T-helper 17 cell (primary cell): ENCODE measurements around the gene TBC1D22A. TPM values are rescaled to one million over a fixed set of nuclear protein-coding genes. Genes with fewer than 3 reads are reported as not detected.

Experiments
- ATAC-seq: fragments of 150-1000 bp; cut with Tn5 transposase; 2 replicates; pipeline ENCODE4 v1.10.0; 2021; ENCODE audit warnings: mild to moderate bottlenecking, moderate library complexity
- DNase-seq, 3 donors: peaks; one replicate each; pipeline versions ENCODE4 v3.0.0 to v3.0.0-alpha.2; 2020 to 2021
- H3K9me3 ChIP-seq: one replicate; pipeline ENCODE4 v1.7.0; 2013; ENCODE audit warnings: low read length, mild to moderate bottlenecking; ENCODE audit not compliant: control insufficient read depth, poor library complexity, severe bottlenecking
- H3K27ac Mint-ChIP-seq: one replicate; pipeline ENCODE4 v1.8.0; 2022; ENCODE audit warnings: mild to moderate bottlenecking, moderate library complexity, mixed read lengths
- H3K27me3 Mint-ChIP-seq: one replicate; pipeline ENCODE4 v1.8.0; 2022; ENCODE audit warnings: mixed read lengths
- H3K36me3 Mint-ChIP-seq: one replicate; pipeline ENCODE4 v1.8.0; 2022; ENCODE audit warnings: low read depth, mixed read lengths
- H3K4me1 Mint-ChIP-seq: one replicate; pipeline ENCODE4 v1.8.0; 2022; ENCODE audit warnings: mild to moderate bottlenecking, mixed read lengths
- H3K4me3 Mint-ChIP-seq: one replicate; pipeline ENCODE4 v1.8.0; 2022; ENCODE audit warnings: mild to moderate bottlenecking, moderate library complexity, mixed read lengths
- total RNA-seq, 4 donors: library from RNA in 2 of 4; stranded (reverse) in 2 of 4; gene quantifications; one replicate each; pipeline ENCODE4 v1.2.3 and lab custom pipeline; 2022 to 2026

TBC1D22A gene
- total RNA-seq, 2 donors from 2014 or later: 42.1 to 43.8 TPM

DNA sequence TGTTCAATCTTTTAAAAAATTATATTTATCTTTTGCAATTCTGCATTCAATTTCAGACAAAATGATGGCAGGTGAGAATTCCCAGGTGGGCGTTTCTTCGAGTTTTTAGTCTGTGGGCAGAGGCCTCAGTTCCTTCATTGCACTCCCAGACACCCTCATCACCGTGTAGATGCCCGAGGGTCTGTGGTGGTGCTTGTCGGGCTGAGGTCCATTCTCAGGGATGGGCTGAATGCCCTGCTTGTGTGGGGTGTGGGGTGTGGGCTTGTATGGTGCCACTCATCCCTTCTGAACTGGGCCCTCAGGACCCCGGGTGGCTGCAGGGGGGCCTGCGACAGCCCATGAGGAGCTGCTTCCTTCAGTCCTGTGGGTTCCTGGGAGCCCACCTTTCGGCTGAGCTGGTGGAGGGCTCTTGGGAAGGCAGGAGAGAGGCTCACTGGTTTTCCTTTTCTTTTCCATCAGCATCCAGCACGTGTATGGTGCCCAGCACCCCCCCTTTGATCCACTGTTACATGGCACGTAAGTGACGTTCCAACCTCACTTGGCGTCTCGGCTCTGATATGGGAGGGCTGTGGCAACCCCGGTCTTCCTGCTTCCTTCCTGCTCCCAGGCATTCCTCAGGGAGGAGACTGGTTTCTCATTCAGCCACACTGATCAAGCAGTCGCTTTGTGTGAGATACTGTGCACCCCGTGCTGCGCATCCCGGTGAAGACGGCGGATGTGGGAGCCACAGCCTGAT lies 29.8 kb downstream of the TBC1D22A start:
- H3K4me1 Mint-ChIP-seq: peaks cover 26% of the 10 kb centered on the region
- H3K36me3 Mint-ChIP-seq: no peaks in the 10 kb centered on the region
- DNase-seq: no peak
- no peak for ATAC-seq
- no peaks in the 10 kb centered on the region for H3K27me3 Mint-ChIP-seq
- peak overlapping the region; percentile 19 for H3K4me3 Mint-ChIP-seq
- H3K9me3 ChIP-seq: no peaks in the 10 kb centered on the region
- H3K27ac Mint-ChIP-seq: peak overlapping the region; percentile 98

DNA sequence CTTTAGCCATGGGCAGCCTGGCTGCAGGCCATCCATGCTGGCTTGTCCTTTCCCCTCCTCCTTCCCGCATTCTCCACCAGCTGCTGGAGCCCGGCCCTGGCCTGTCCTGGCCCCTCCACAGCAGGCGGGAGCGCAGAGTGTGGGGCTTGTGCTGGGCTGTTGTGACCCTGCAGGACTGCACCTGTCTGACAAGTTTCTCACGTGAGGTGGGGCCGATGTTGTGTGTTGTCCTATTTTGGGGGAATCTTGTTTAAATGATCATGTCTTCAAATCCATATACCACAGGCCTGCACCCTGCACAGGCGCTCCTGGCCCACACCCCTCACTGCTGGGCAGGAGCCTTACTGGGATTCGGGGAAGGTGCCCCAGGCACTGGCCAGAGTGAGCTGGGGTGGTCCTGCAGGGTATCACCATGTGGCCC lies 30.4 kb downstream of the TBC1D22A start:
- Mint-ChIP-seq H3K4me3 (no peak overlapping the region), H3K27ac (peak overlapping the region; percentile 98), H3K36me3 (no peaks in the 10 kb centered on the region), H3K4me1 (peaks cover 21% of the 10 kb centered on the region), H3K27me3 (no peaks in the 10 kb centered on the region)
- DNase-seq (no peak), ATAC-seq (no peak)
- H3K9me3 ChIP-seq: no peaks in the 10 kb centered on the region

DNA sequence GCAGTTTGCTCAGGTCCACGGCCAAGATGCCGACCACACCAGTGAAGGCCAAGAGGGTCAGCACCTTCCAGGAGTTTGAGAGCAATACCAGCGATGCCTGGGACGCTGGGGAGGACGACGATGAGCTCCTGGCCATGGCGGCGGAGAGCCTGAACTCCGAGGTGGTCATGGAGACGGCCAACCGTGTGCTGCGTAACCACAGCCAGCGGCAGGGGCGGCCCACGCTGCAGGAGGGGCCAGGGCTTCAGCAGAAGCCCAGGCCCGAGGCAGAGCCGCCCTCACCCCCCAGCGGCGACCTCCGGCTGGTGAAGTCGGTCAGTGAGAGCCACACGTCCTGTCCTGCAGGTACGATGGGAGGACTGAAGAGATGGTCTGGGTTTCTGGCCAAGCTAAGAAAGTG lies 31.0 kb downstream of the TBC1D22A start:
- no peak for ATAC-seq
- Mint-ChIP-seq H3K36me3 (peaks cover 1% of the 10 kb centered on the region), H3K27ac (peak overlapping the region; percentile 98), H3K4me3 (no peak overlapping the region), H3K27me3 (no peaks in the 10 kb centered on the region), H3K4me1 (peaks cover 18% of the 10 kb centered on the region)
- DNase-seq: no peak
- no peaks in the 10 kb centered on the region for H3K9me3 ChIP-seq

DNA sequence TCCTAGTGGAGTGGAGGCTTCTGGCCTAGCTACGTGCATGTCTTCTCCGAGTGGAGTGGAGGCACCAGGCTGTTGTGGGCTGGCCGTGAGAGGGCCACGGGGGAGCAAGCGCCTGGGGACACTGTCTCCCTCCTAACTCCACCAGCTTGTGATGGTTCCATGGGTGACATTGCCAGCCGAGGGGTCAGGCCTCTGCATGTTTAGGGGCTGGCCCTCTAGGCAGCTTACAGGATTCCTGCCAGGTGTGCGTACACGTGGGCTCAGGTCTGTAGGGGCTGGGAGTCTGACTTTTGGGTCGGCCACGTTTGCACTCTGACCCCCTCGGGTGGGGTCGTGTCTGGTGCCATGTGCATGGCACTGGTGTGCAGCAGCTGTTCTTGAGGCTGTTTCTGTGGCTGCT lies 31.6 kb downstream of the TBC1D22A start:
- H3K4me3 Mint-ChIP-seq: no peak overlapping the region
- no peak for ATAC-seq
- H3K36me3 Mint-ChIP-seq: peaks cover 2% of the 10 kb centered on the region
- no peaks in the 10 kb centered on the region for H3K9me3 ChIP-seq
- no peak for DNase-seq
- H3K27ac Mint-ChIP-seq: peak overlapping the region; percentile 98
- peaks cover 19% of the 10 kb centered on the region for H3K4me1 Mint-ChIP-seq
- H3K27me3 Mint-ChIP-seq: no peaks in the 10 kb centered on the region

DNA sequence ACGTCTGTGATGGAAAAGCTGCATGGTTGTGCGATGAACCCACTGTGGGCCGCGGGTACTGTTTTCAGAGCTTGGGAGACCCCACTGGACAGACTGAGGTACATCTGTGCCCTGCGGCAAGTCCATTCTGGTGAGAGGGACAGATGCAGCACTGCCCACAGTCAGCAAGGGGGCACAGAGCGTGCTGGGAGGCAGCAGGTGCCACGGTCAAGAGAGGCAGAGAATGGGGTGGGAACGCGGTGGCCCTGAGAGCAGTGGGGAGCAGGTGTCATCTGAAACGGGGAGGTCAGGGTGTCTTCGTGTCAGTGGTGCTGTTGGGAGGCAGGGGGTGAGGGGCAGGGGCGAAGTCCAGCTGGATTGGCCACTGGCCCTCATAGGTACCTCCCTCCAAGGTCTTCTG lies 32.0 kb downstream of the TBC1D22A start:
- Mint-ChIP-seq H3K4me1 (peaks cover 17% of the 10 kb centered on the region), H3K36me3 (peaks cover 2% of the 10 kb centered on the region), H3K4me3 (no peak overlapping the region), H3K27me3 (no peaks in the 10 kb centered on the region), H3K27ac (peak overlapping the region; percentile 98)
- ATAC-seq (no peak), DNase-seq (no peak)
- no peaks in the 10 kb centered on the region for H3K9me3 ChIP-seq

DNA sequence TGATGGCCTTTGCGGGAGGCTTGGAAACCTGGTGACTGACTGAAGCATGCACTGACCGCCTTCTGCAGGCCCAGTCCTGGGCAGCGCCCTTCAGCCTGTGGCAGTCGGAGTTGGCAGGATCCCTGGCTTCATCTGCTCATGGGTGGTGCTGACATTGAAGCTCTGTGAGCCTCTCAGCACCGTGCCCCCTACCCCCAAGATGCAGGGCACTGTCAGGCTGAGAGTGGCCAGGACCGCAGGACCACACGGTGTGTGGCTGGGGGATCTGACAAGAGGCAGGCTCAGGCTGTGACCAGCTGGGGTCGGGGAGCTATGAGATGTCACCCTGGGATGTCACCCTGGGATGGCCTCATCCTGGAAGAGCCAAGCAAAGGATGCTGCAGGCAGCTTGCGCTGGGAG lies 32.7 kb downstream of the TBC1D22A start:
- Mint-ChIP-seq H3K27me3 (no peaks in the 10 kb centered on the region), H3K36me3 (peaks cover 2% of the 10 kb centered on the region), H3K4me1 (peaks cover 17% of the 10 kb centered on the region), H3K4me3 (no peak overlapping the region), H3K27ac (peak overlapping the region; percentile 98)
- ATAC-seq (no peak), DNase-seq (no peak)
- H3K9me3 ChIP-seq: no peaks in the 10 kb centered on the region

DNA sequence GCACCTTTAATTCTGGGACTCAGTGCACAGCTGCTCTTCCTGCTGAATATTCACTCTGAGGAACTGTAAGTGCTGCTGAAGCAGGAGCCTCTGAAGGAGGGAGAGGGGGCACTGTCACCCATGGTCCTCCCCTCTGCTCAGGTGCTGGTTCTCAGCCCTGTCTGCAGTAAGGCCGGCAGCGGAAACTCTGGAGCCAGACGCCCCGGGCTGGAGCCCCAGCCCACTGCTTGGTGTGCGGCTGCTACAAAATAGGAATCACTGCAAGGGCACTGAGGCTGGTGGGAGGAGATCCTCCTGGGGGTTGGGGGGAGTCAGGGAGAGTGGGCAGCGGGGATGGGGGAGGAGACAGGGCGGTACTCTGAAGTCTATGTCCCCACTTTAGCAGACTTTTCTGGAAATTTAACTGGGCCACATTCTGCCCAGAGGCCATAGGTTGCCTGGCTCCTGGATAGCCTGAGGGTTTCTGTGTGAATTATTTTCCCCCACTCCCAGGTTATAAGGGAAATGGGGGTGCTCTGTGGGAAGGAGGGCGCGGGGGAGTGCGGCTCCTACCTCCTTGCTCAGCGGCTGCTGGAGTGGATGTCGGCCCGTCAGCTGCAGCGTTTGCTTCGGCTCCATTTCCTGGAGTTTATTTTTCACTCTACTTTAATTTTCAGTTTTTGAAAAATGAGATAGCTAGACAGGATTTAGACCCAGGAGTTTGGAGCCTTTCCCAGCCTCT lies 33.6 kb downstream of the TBC1D22A start:
- no peaks in the 10 kb centered on the region for H3K27me3 Mint-ChIP-seq
- ATAC-seq (no peak), DNase-seq (no peak)
- H3K4me3 Mint-ChIP-seq: no peak overlapping the region
- H3K4me1 Mint-ChIP-seq: peaks cover 19% of the 10 kb centered on the region
- H3K9me3 ChIP-seq: no peaks in the 10 kb centered on the region
- H3K36me3 Mint-ChIP-seq: peaks cover 2% of the 10 kb centered on the region
- no peak overlapping the region for H3K27ac Mint-ChIP-seq

DNA sequence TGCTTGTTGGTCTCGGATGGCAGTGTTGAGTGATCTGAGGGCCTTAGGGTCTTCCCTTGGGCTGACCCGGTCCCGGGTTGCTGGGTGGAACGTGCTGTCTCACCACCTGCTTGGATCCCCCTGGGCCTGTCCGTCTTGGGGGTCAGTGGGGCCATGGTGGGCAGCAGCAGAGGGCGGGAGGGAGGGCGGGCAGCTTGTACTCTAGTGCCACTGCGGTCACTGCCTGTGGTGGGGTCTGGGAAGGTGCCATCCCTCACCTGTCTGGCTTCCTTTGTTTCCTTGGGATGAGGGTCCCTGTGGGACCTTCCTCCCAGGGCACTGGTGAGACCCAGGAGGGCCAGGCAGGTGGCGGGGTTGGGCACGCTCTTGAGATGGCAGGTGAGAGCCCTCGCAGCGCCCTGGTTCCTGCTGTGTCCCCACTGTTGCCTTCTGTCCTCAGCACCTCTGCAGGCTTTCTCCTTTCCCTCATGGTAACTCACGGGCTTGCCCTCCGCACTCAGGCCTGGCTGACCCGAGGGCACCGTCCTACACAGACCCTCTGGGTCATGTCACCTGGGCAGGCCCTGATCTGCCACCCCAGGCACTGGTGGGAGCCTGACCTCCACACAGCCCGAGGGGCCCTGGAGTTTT lies 34.2 kb downstream of the TBC1D22A start:
- peaks cover 2% of the 10 kb centered on the region for H3K36me3 Mint-ChIP-seq
- H3K27ac Mint-ChIP-seq: peak overlapping the region; percentile 27
- ATAC-seq (no peak), DNase-seq (no peak)
- H3K4me3 Mint-ChIP-seq: no peak overlapping the region
- H3K9me3 ChIP-seq: no peaks in the 10 kb centered on the region
- no peaks in the 10 kb centered on the region for H3K27me3 Mint-ChIP-seq
- H3K4me1 Mint-ChIP-seq: peaks cover 15% of the 10 kb centered on the region

DNA sequence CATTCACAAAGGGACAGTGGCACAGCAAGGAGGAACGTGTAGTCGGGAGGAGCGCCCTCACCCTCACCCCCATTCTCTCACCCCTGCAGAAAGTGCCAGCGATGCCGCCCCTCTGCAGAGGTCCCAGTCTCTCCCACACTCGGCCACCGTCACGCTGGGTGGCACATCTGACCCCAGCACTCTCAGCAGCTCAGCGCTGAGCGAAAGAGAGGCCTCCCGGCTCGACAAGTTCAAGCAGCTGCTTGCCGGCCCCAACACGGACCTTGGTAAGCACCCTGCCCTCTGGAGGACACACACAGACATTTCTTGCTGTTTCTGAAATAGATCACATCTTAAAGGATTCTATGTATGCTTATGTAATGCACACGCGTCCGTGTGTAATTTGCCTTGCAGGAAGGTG lies 34.9 kb downstream of the TBC1D22A start:
- no peak overlapping the region for H3K4me3 Mint-ChIP-seq
- ATAC-seq: no peak

DNA sequence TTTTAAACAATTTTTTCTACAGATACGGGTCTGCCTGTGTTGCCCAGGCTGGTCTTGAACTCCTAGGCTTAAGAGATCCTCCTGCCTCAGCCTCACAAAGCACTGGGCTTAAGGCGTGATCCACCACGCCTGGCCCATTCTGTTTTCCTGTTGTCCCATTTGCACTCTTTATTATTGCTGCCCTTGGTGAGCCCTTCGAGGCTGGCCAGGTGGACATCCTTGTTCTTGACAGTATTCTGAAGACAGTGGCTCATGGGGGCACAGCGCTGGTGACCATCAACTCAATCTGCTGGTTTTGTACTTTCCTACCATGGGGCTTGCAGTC lies 35.6 kb downstream of the TBC1D22A start:
- Mint-ChIP-seq H3K36me3 (peaks cover 5% of the 10 kb centered on the region), H3K4me3 (peak overlapping the region; percentile 57), H3K4me1 (peaks cover 24% of the 10 kb centered on the region), H3K27me3 (no peaks in the 10 kb centered on the region), H3K27ac (peak overlapping the region; percentile 92)
- no peak for DNase-seq
- ATAC-seq: no peak
- H3K9me3 ChIP-seq: no peaks in the 10 kb centered on the region

More for the DNA sequence above, 34.9 kb downstream of the TBC1D22A start:
- no peaks in the 10 kb centered on the region for H3K27me3 Mint-ChIP-seq
- H3K36me3 Mint-ChIP-seq: peaks cover 5% of the 10 kb centered on the region
- H3K27ac Mint-ChIP-seq: peak overlapping the region; percentile 27
- no peak for DNase-seq
- H3K4me1 Mint-ChIP-seq: peaks cover 21% of the 10 kb centered on the region
- no peaks in the 10 kb centered on the region for H3K9me3 ChIP-seq

DNA sequence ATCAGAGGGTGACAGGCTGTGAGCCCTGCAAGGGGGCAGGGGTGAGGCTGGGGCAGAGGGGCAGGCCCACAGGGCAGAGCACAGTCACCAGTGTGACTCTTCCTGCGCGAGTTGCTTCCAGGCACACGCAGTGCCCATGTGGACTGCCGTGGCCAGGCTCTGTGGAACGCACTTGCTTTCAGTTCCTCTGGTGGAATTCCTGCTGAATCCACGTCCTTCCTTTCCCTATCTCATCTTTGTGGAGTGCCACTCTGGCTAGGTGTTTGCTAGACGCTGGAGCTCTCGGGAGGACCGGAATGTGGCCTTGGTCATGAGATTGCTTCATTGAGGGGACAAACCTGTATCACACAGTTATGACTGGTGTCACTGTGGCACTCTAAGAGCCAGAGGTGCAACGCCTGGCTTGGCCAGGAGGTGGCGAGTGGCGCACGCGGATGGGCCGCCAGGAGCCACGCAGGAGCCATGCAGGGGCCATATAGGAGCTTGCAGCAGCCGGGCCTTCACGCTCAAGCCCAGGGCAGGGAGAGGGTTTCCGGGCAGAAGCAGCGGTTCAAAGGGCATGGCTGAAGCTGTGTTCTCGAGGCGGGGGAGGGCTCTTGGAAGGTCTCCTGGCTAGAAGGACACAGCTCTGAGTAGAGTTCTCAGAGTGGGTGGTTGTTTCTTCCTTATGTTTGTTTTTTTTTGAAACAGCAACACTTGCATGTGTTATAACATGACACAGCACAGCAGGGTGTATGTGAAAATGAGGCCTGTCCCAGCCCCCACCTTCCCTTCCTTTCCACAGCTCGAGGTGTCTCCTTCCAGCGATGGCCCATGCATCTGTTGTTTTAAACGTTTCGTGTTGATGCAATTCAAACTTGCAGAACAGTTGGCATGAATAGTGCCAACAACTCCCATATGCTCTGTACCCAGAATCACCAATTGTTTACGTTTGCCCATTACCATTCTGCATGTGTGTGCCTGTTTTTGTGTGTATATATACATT lies 36.2 kb downstream of the TBC1D22A start:
- no peaks in the 10 kb centered on the region for H3K27me3 Mint-ChIP-seq
- peak overlapping the region; percentile 92 for H3K27ac Mint-ChIP-seq
- DNase-seq (peak; percentile 59 to 81 (median 60)), ATAC-seq (peak; percentile 87)
- peak overlapping the region; percentile 57 for H3K4me3 Mint-ChIP-seq
- peaks cover 28% of the 10 kb centered on the region for H3K4me1 Mint-ChIP-seq
- no peaks in the 10 kb centered on the region for H3K9me3 ChIP-seq
- peaks cover 5% of the 10 kb centered on the region for H3K36me3 Mint-ChIP-seq

DNA sequence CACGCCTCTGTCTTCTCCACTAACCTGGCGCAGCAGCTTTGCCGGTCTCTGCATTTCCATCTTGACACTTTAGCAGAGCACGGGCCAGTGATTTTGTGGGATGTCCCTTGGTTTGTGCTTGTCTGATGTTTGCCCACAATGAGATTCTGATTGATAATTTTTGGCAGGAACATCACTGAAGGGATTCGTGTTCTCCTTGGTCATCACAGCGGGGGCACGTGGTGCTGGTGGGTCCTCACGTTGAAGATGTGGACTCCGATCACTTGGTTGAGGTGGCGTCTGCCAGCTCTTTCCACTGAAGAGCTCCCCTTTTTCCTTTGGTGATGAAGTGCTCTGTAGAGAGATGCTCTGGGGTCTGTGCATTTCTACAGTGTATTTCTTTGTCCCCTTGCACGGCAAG lies 37.2 kb downstream of the TBC1D22A start:
- no peak for DNase-seq
- Mint-ChIP-seq H3K4me1 (peaks cover 30% of the 10 kb centered on the region), H3K27ac (no peak overlapping the region)

More for the DNA sequence above, 37.2 kb downstream of the TBC1D22A start:
- H3K9me3 ChIP-seq: no peaks in the 10 kb centered on the region
- Mint-ChIP-seq H3K36me3 (peaks cover 5% of the 10 kb centered on the region), H3K4me3 (no peak overlapping the region), H3K27me3 (no peaks in the 10 kb centered on the region)
- no peak for ATAC-seq
